GM04504 (cell line): Measurements from ENCODE around the gene CPHXL.

ENCODE experiments used
- DNase-seq: peaks from one replicate; pipeline ENCODE4 v3.0.0-alpha.2; 2012; ENCODE audit warnings: low read depth

Gene CPHXL

GRCh38 chr16:75726390-75726789 is at the start of gene CPHXL:
CPHXL (minus strand) TSS chr16:75726490; CDS start chr16:75726442, 48 bp downstream.
- no peak for DNase-seq

- no peak for DNase-seq
Measured at GRCh38 chr16:75774197-75774596, 47.9 kb upstream of the CPHXL start.

GRCh38 chr16:75770051-75770450 is 43.8 kb upstream of the CPHXL start:
- DNase-seq = no peak

GRCh38 chr16:75764154-75764768 is 38.0 kb upstream of the CPHXL start:
- DNase-seq = peak; percentile 35

GRCh38 chr16:75763204-75763603 is 36.9 kb upstream of the CPHXL start:
- DNase-seq = no peak

- DNase-seq = no peak
Measured at GRCh38 chr16:75762746-75763145, 36.5 kb upstream of the CPHXL start.

GRCh38 chr16:75761108-75761507 is 34.8 kb upstream of the CPHXL start:
- no peak for DNase-seq

- DNase-seq = no peak
Measured at GRCh38 chr16:75760018-75760519, 33.8 kb upstream of the CPHXL start.

GRCh38 chr16:75758215-75758614 is 31.9 kb upstream of the CPHXL start:
- peak; percentile 8 for DNase-seq

GRCh38 chr16:75754141-75754540 is 27.9 kb upstream of the CPHXL start:
- no peak for DNase-seq

GRCh38 chr16:75750528-75750927 is 24.2 kb upstream of the CPHXL start:
- no peak for DNase-seq

- DNase-seq = no peak
Measured at GRCh38 chr16:75746359-75746758, 20.1 kb upstream of the CPHXL start.

GRCh38 chr16:75745823-75746222 is 19.5 kb upstream of the CPHXL start:
- no peak for DNase-seq

- DNase-seq = no peak
Measured at GRCh38 chr16:75745242-75745641, 19.0 kb upstream of the CPHXL start.

- no peak for DNase-seq
Measured at GRCh38 chr16:75742424-75743047, 16.2 kb upstream of the CPHXL start.

- DNase-seq = peak; percentile 43
Measured at GRCh38 chr16:75733305-75734211, 7.3 kb upstream of the CPHXL start.

- no peak for DNase-seq
Measured at GRCh38 chr16:75732871-75733270, 6.6 kb upstream of the CPHXL start.

- DNase-seq = no peak
Measured at GRCh38 chr16:75727221-75727620, 931 bp upstream of the CPHXL start.

GRCh38 chr16:75718452-75718851 is 7.8 kb downstream of the CPHXL start:
- no peak for DNase-seq

GRCh38 chr16:75714661-75715060 is 11.6 kb downstream of the CPHXL start:
- no peak for DNase-seq

GRCh38 chr16:75710344-75710743 is 15.9 kb downstream of the CPHXL start:
- DNase-seq = no peak

GRCh38 chr16:75703306-75703705 is 23.0 kb downstream of the CPHXL start:
- no peak for DNase-seq

- no peak for DNase-seq
Measured at GRCh38 chr16:75702242-75702641, 24.0 kb downstream of the CPHXL start.
